GM15510 (cell line): ENCODE measurements around the gene APBB2.

ENCODE experiments used
- POLR2A ChIP-seq: IDR thresholded peaks from 3 replicates; pipeline ENCODE4 v1.6.1; 2011; ENCODE audit warnings: borderline replicate concordance; ENCODE audit not compliant: insufficient read length; ENCODE audit errors: extremely low read depth

APBB2 gene

GRCh38 chr4:40886931-40887763, 327.2 kb downstream of the APBB2 start:
- no peak for TF ChIP-seq POLR2A

- TF ChIP-seq POLR2A, result no peak
These were observed 332.5 kb downstream of the APBB2 start for GRCh38 chr4:40881851-40882250.

GRCh38 chr4:40881096-40881495, 333.2 kb downstream of the APBB2 start:
- TF ChIP-seq POLR2A, result no peak

GRCh38 chr4:40878548-40879055, 335.7 kb downstream of the APBB2 start:
- TF ChIP-seq POLR2A, result no peak

GRCh38 chr4:40877081-40877480, 337.3 kb downstream of the APBB2 start:
- TF ChIP-seq POLR2A, result no peak

- no peak for TF ChIP-seq POLR2A
These were observed 338.7 kb downstream of the APBB2 start for GRCh38 chr4:40875507-40876150.

GRCh38 chr4:40874901-40875300, 339.4 kb downstream of the APBB2 start:
- TF ChIP-seq POLR2A, result no peak

GRCh38 chr4:40874331-40874730, 340.0 kb downstream of the APBB2 start:
- no peak for TF ChIP-seq POLR2A

- TF ChIP-seq POLR2A, result no peak
These were observed 342.6 kb downstream of the APBB2 start for GRCh38 chr4:40871695-40872250.

GRCh38 chr4:40870150-40870549, 344.2 kb downstream of the APBB2 start:
- TF ChIP-seq POLR2A, result no peak

- TF ChIP-seq POLR2A, result no peak
These were observed 348.6 kb downstream of the APBB2 start for GRCh38 chr4:40865696-40866095.

GRCh38 chr4:40864531-40864930, 349.8 kb downstream of the APBB2 start:
- no peak for TF ChIP-seq POLR2A

- no peak for TF ChIP-seq POLR2A
These were observed 355.4 kb downstream of the APBB2 start for GRCh38 chr4:40858962-40859361.

- TF ChIP-seq POLR2A, result no peak
These were observed 356.4 kb downstream of the APBB2 start for GRCh38 chr4:40857956-40858355.

GRCh38 chr4:40856840-40857362, 357.4 kb downstream of the APBB2 start:
- peak; percentile 31 for TF ChIP-seq POLR2A
